Endothelial cell of umbilical vein (primary cell): ENCODE results near the gene SRCIN1. TPM values are rescaled to one million over a fixed set of nuclear protein-coding genes. Genes with fewer than 3 reads are reported as not detected.
A peak's percentile ranks its signal among the peaks of the same experiment; 100 is the strongest.

Source experiments
- BruUV-seq: library from RNA; stranded (reverse); fragments of 400-500 nt; replicated peaks from 2 replicates; lab custom pipeline; 2021; lab: Mats Ljungman, UMichigan
- CTCF ChIA-PET: fragments of 300-600, 350-600 bp; sonication (Branson Sonifier 250); formaldehyde crosslinking; loops from one replicate; lab custom pipeline; 2021; ENCODE audit warnings: antibody characterized with exemption, inconsistent platforms; lab: Charles Lee
- POLR2A ChIA-PET: fragments of 300-600, 350-600 bp; sonication (Branson Sonifier 250); formaldehyde crosslinking; loops from one replicate; lab custom pipeline; 2021; ENCODE audit warnings: antibody characterized with exemption, inconsistent platforms; lab: Charles Lee
- DNase-seq: peaks from one replicate; pipeline ENCODE4 v3.0.0-alpha.2; 2011; ENCODE audit warnings: low read depth, low spot score
- FAIRE-seq: peaks from 2 replicates; lab custom pipeline; 2011; peaks lifted over from hg19 to GRCh38; lab: Jason Lieb, UNC
- H2AFZ ChIP-seq: 2 replicates; pipeline ENCODE4 v1.6.0; 2012; ENCODE audit warnings: low read depth, low read length, control low read depth, inconsistent platforms
- H3K27ac ChIP-seq: 2 replicates; pipeline ENCODE4 v1.5.1; 2011; ENCODE audit warnings: low read depth, mild to moderate bottlenecking, control low read depth, low read length, moderate library complexity; ENCODE audit not compliant: insufficient read depth
- H3K27me3 ChIP-seq, 2 experiments: 2 replicates each; pipeline versions ENCODE4 v1.6.0 to v1.6.1; 2011; ENCODE audit warnings: low read length in 2 of 2, mixed read lengths in 1 of 2; ENCODE audit not compliant: control insufficient read depth in 2 of 2, insufficient read depth in 2 of 2
- H3K36me3 ChIP-seq, 2 experiments: 2 replicates in 1 of 2; 3 replicates in 1 of 2; pipeline ENCODE4 v1.5.1; 2011; ENCODE audit warnings: low read length in 2 of 2, mild to moderate bottlenecking in 1 of 2, moderate library complexity in 1 of 2; ENCODE audit not compliant: control insufficient read depth in 2 of 2, insufficient read depth in 2 of 2; ENCODE audit errors: extremely low read depth in 1 of 2
- H3K4me1 ChIP-seq: 3 replicates; pipeline ENCODE4 v1.5.1; 2011; ENCODE audit warnings: mild to moderate bottlenecking, low read length; ENCODE audit not compliant: control insufficient read depth, insufficient read depth; ENCODE audit errors: extremely low read depth
- H3K4me2 ChIP-seq: 2 replicates; pipeline ENCODE4 v1.6.1; 2011; ENCODE audit warnings: low read length, control low read depth, mixed read lengths; ENCODE audit not compliant: insufficient read depth
- H3K4me3 ChIP-seq, 3 experiments: fragments of 200-600 bp in 1 of 3; sonication (generic), shearing (Covaris generic) in 1 of 3; replicated peaks in 1 of 3; 2 replicates each; pipeline ENCODE4 v1.5.1; 2011 to 2016; ENCODE audit warnings: control low read depth in 3 of 3, low read length in 3 of 3, mild to moderate bottlenecking in 2 of 3, inconsistent platforms in 1 of 3, low read depth in 1 of 3, moderate library complexity in 1 of 3; ENCODE audit not compliant: insufficient read depth in 1 of 3
- H3K79me2 ChIP-seq: 2 replicates; pipeline ENCODE4 v1.6.0; 2012; ENCODE audit warnings: low read length, inconsistent platforms; ENCODE audit not compliant: control insufficient read depth, insufficient read depth
- H3K9ac ChIP-seq: replicated peaks from 2 replicates; pipeline ENCODE3; 2011; ENCODE audit warnings: low read length, control low read depth; ENCODE audit not compliant: insufficient read depth; ENCODE audit errors: extremely low read depth
- H3K9me1 ChIP-seq: replicated peaks from 3 replicates; pipeline ENCODE4 v1.6.0; 2011; ENCODE audit warnings: mild to moderate bottlenecking, low read length; ENCODE audit not compliant: control insufficient read depth, insufficient read depth; ENCODE audit errors: extremely low read depth
- H3K9me3 ChIP-seq: replicated peaks from 2 replicates; pipeline ENCODE4 v1.5.1; 2012; ENCODE audit warnings: low read length, inconsistent platforms; ENCODE audit not compliant: control insufficient read depth, insufficient read depth
- H4K20me1 ChIP-seq: replicated peaks from 2 replicates; pipeline ENCODE3; 2011; ENCODE audit warnings: mild to moderate bottlenecking, low read length; ENCODE audit not compliant: control insufficient read depth, insufficient read depth; ENCODE audit errors: extremely low read depth
- FOS ChIP-seq: IDR thresholded peaks from 2 replicates; pipeline ENCODE4 v1.6.1; 2011; ENCODE audit warnings: mild to moderate bottlenecking, low read length, moderate library complexity, borderline replicate concordance; ENCODE audit not compliant: insufficient read depth
- GATA2 ChIP-seq: IDR thresholded peaks from 2 replicates; pipeline ENCODE4 v1.7.0; 2011; ENCODE audit warnings: low read depth, mild to moderate bottlenecking, moderate library complexity, mixed read lengths, low read length; ENCODE audit not compliant: insufficient read length, insufficient read depth
- JUN ChIP-seq: IDR thresholded peaks from 2 replicates; pipeline ENCODE4 v1.6.1; 2011; ENCODE audit warnings: borderline replicate concordance, low read depth; ENCODE audit not compliant: insufficient read length, insufficient read depth
- POLR2AphosphoS5 ChIP-seq: IDR thresholded peaks from 2 replicates; pipeline ENCODE4 v1.6.1; 2012; ENCODE audit warnings: low read depth, mild to moderate bottlenecking, control low read depth, low read length, moderate library complexity; ENCODE audit not compliant: insufficient read depth
- dilution Hi-C: fragments of 300-500 bp; cut with MboI; formaldehyde crosslinking; loops from one replicate; pipeline ENCODE4 v1.15.0; 2019; ENCODE audit warnings: low sequenced_read_pairs; ENCODE audit not compliant: extremely low pct_ligation_motif_present
- intact Hi-C: fragments of 100-400 bp; cut with micrococcal nuclease; formaldehyde crosslinking; loops from one replicate; pipeline ENCODE4 v1.10.0; 2022
- polyA plus RNA-seq, 4 experiments: library from polyadenylated mRNA; depleted of rRNA in 3 of 4; stranded (reverse) in 3 of 4; unstranded in 1 of 4; fragments of >200 nt; gene quantifications; 2 replicates each; pipeline versions ENCODE4 v1.2.1 to v1.2.3, GENCODE V29; 2011 to 2012; ENCODE audit warnings: missing spikeins in 1 of 4
- total RNA-seq: library from RNA; stranded (reverse); gene quantifications from 2 replicates; pipeline ENCODE4 v1.2.3, GENCODE V29; 2021
- TF ChIP-seq, protein P1 (sequence below), 2 donors: IDR thresholded peaks; 1 replicate in 1 of 2; 2 replicates in 1 of 2; pipeline ENCODE4 v1.5.1; 2011; ENCODE audit warnings: low read length in 2 of 2, mild to moderate bottlenecking in 2 of 2, moderate library complexity in 2 of 2, control low read depth in 1 of 2, inconsistent platforms in 1 of 2, low read depth in 1 of 2; ENCODE audit not compliant: insufficient read depth in 1 of 2; ENCODE audit errors: extremely low read depth in 1 of 2

The SRCIN1 gene
- total and polyA plus RNA-seq, 2 donors (not counting 3 experiments of a cell fraction or from before 2014, with no cell fraction given), result 0.15 to 0.35 TPM

DNA sequence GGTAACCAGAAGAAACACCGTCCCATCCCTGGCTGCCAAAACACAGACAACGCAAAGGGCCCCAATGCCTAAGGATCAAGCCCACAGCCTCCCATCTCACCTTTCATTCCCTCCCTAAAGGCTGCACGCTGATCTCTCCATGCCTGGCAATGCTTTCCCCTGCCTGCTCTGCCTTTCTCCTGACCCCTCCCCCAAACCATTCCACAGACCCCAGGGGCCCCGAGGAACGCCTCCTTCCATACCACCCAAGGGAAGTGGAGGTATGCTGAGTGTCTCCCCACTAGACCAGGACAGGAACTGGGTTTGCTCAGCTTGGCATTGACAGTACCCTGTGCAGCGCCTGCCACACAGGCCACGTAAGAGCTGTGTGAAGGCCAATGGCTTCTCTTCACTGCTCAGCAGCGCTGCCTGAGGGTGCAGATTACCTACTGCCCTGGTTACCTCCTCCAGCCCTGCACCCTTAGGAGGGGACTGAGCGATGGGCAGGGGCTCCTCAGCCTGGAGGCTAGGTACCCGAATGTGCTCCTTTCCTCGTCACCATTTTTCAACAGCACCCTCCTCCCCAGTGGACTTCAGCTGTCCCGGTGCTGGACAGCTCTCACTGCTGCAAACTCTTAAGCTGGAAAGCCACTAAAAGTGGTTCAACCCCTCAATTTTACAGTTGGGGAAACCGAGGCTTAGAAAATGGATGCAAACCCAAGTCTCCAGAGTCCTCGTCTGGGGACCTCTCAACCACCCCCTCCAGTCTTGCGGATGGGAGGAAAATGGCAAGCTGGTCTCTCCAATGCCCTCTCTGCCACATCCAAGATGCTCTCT, 45.0 kb downstream of the SRCIN1 start:
- DNase-seq (peak; percentile 32), FAIRE-seq (no peak)
- Histone ChIP-seq H3K9me1 (no peaks in the 10 kb centered on the region), H3K4me3 (no peak overlapping the region), H3K27me3 (peaks cover 63 to 68% of the 10 kb centered on the region in 2 experiments), H3K27ac (no peak overlapping the region), H3K36me3 (no peaks in the 10 kb centered on the region), H3K9ac (no peak overlapping the region), H3K4me1 (peaks cover 13% of the 10 kb centered on the region), H3K4me2 (no peak overlapping the region), H4K20me1 (no peaks in the 10 kb centered on the region), H3K79me2 (no peaks in the 10 kb centered on the region), H3K9me3 (no peaks in the 10 kb centered on the region), H2AFZ (no peak overlapping the region)
- no TSS peak for BruUV-seq
- intact Hi-C loops (no loop called here), dilution Hi-C loops (no loop called here)
- POLR2A ChIA-PET, result no interaction called here
- CTCF ChIA-PET, result interaction anchor here (0.8 to 5.0 kb wide), 5 partner anchors 21 to 106 kb away, joined by 4 to 321 read pairs (median 5); no protein-coding TSS in a partner anchor
- TF ChIP-seq FOS (no peak), POLR2AphosphoS5 (no peak), JUN (no peak), GATA2 (no peak)
- TF ChIP-seq, protein P1, sequence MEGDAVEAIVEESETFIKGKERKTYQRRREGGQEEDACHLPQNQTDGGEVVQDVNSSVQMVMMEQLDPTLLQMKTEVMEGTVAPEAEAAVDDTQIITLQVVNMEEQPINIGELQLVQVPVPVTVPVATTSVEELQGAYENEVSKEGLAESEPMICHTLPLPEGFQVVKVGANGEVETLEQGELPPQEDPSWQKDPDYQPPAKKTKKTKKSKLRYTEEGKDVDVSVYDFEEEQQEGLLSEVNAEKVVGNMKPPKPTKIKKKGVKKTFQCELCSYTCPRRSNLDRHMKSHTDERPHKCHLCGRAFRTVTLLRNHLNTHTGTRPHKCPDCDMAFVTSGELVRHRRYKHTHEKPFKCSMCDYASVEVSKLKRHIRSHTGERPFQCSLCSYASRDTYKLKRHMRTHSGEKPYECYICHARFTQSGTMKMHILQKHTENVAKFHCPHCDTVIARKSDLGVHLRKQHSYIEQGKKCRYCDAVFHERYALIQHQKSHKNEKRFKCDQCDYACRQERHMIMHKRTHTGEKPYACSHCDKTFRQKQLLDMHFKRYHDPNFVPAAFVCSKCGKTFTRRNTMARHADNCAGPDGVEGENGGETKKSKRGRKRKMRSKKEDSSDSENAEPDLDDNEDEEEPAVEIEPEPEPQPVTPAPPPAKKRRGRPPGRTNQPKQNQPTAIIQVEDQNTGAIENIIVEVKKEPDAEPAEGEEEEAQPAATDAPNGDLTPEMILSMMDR (IDR thresholded peaks at IDR 0.05; ENCODE audit: extremely low read depth in 1 of 2, insufficient read depth in 1 of 2, low read depth in 1 of 2, low read length in 2 of 2), result no peak
